NT2/D1 (cell line): Measurements from ENCODE around the gene TCIRG1.

Experiments used
- SUZ12 ChIP-seq: IDR thresholded peaks from 2 replicates; pipeline ENCODE4 v1.6.1; 2011; ENCODE audit not compliant: insufficient read length, insufficient read depth; ENCODE audit errors: extremely low read depth
- ZNF274 ChIP-seq: IDR thresholded peaks from 2 replicates; pipeline ENCODE4 v1.6.1; 2011; ENCODE audit warnings: mild to moderate bottlenecking, low read depth, low read length

GRCh38 chr11:68090706-68091105, 51.9 kb downstream of the TCIRG1 start:
- TF ChIP-seq ZNF274: no peak
- no peak for TF ChIP-seq SUZ12
